ENCODE measurements around the gene ABHD4. TPM values are rescaled to one million over a fixed set of nuclear protein-coding genes. Genes with fewer than 3 reads are reported as not detected.

Gene ABHD4
- total RNA-seq, 1 experiment from 2014 or later, result 10.3 TPM

DNA sequence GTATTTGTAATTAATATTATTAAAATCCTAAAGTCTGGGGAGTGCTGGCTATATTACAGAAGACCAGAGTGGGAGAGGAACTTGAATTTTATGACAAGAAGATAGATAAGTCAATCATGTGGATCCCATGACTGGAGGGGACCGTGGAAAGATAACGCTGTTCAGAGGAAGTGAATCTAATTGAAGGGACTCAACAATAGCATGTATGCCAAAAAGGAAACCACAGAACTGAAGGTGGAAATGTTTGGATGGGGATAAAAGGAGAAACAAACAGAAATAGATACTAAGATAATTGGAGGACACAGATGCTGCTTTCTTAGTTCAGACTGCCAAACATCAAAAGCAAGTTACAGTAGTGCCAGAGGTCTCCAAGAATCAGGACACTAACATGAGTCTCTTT, 24.9 kb downstream of the ABHD4 start:
- Mint-ChIP-seq H3K27ac (ENCODE audit: low read depth, unreplicated experiment) (no peak overlapping the region), H3K4me1 (ENCODE audit: insufficient read depth, unreplicated experiment) (no peaks in the 10 kb centered on the region), H3K9me3 (ENCODE audit: unreplicated experiment) (no peaks in the 10 kb centered on the region), H3K4me3 (ENCODE audit: unreplicated experiment) (no peak overlapping the region), H3K36me3 (ENCODE audit: insufficient read depth, unreplicated experiment) (no peaks in the 10 kb centered on the region), H3K27me3 (ENCODE audit: insufficient read depth, unreplicated experiment) (no peaks in the 10 kb centered on the region)
- no TSS peak for BruUV-seq (replicated peaks)
- CTCF ChIA-PET, result no interaction called here
- POLR2A ChIA-PET, result no interaction called here
- TF ChIP-seq, protein P1, sequence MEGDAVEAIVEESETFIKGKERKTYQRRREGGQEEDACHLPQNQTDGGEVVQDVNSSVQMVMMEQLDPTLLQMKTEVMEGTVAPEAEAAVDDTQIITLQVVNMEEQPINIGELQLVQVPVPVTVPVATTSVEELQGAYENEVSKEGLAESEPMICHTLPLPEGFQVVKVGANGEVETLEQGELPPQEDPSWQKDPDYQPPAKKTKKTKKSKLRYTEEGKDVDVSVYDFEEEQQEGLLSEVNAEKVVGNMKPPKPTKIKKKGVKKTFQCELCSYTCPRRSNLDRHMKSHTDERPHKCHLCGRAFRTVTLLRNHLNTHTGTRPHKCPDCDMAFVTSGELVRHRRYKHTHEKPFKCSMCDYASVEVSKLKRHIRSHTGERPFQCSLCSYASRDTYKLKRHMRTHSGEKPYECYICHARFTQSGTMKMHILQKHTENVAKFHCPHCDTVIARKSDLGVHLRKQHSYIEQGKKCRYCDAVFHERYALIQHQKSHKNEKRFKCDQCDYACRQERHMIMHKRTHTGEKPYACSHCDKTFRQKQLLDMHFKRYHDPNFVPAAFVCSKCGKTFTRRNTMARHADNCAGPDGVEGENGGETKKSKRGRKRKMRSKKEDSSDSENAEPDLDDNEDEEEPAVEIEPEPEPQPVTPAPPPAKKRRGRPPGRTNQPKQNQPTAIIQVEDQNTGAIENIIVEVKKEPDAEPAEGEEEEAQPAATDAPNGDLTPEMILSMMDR (IDR thresholded peaks at IDR 0.05; ENCODE audit: unreplicated experiment), result no peak
- DNase-seq (ENCODE audit: unreplicated experiment), result no peak
- intact Hi-C loops (cut with micrococcal nuclease), result no loop called here

DNA sequence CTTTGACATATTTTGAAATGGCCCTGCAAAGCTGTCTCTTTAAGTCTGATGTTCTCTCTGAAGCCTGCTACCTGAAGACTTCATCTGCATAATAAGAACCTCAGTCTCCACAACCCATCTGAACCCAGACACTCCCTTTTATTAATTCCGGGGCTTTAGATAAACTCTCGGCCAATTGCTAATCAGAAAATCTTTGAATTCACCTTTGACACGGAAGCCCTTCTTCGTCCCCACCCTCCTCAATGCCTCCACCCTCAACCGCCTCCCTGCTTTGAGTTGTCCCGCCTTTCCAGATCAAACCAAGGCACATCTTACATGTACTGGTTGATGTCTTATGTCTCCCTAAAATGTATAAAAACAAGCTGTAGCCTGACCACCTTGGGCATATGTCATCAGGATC, 28.5 kb downstream of the ABHD4 start:
- POLR2A ChIA-PET, result no interaction called here
- Mint-ChIP-seq H3K4me3 (ENCODE audit: unreplicated experiment) (no peak overlapping the region), H3K36me3 (ENCODE audit: insufficient read depth, unreplicated experiment) (no peaks in the 10 kb centered on the region), H3K4me1 (ENCODE audit: insufficient read depth, unreplicated experiment) (no peaks in the 10 kb centered on the region), H3K27ac (ENCODE audit: low read depth, unreplicated experiment) (no peak overlapping the region), H3K9me3 (ENCODE audit: unreplicated experiment) (peaks cover 8% of the 10 kb centered on the region), H3K27me3 (ENCODE audit: insufficient read depth, unreplicated experiment) (peaks cover 19% of the 10 kb centered on the region)
- BruUV-seq (replicated peaks), result no TSS peak
- TF ChIP-seq, protein P1 (IDR thresholded peaks at IDR 0.05; ENCODE audit: unreplicated experiment), result no peak
- CTCF ChIA-PET, result interaction anchor here (0.6 kb wide), 1 partner anchor 201 kb away, joined by 3 read pairs; no protein-coding TSS in a partner anchor
- intact Hi-C loops (cut with micrococcal nuclease), result no loop called here
- DNase-seq (ENCODE audit: unreplicated experiment), result no peak

DNA sequence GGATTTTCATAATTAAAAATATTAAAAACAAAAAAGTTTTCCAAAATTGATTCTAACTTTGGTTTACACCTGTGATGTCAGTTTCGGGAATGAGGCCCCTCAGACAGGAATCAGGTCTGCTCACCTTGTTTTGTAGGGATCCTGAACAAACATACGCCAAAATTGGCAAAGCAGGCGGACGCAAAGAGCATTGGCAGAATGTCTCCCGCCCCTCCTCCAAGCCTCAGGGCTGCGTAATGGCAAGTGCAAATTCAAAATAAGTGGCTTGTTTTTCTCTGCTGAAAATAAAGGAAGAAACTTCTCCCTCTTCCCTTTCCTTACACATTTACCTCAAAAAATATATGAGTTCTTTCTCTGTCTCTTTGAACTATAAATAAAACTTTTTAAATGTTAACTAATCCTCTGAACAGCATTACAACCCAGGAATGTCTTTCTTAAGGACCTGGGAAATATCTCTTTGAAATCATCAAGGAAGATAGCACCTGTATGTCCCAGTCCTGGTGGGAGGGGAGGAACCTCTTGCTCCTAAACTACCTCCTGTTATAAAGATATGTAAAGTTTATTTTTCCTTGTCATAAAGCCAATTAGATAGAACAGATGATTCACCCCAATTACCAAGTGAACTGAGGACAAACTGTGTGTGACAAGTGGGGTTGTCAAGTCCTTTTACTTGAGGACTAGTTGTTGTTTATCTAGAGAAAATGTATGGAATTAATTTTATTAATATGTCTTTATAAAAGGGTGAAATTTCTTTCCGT, 29.6 kb downstream of the ABHD4 start:
- H3K4me3 Mint-ChIP-seq (ENCODE audit: unreplicated experiment), result no peak overlapping the region
- no peak overlapping the region for H3K27ac Mint-ChIP-seq (ENCODE audit: low read depth, unreplicated experiment)
- intact Hi-C loops (cut with micrococcal nuclease), result no loop called here
- ChIA-PET CTCF (interaction anchor here (0.6 kb wide), 1 partner anchor 427 kb away, joined by 3 read pairs; no protein-coding TSS in a partner anchor), POLR2A (no interaction called here)
- peaks cover 8% of the 10 kb centered on the region for H3K9me3 Mint-ChIP-seq (ENCODE audit: unreplicated experiment)
- no peaks in the 10 kb centered on the region for H3K4me1 Mint-ChIP-seq (ENCODE audit: insufficient read depth, unreplicated experiment)
- BruUV-seq (replicated peaks), result no TSS peak
- TF ChIP-seq, protein P1 (IDR thresholded peaks at IDR 0.05; ENCODE audit: unreplicated experiment), result no peak
- H3K36me3 Mint-ChIP-seq (ENCODE audit: insufficient read depth, unreplicated experiment), result no peaks in the 10 kb centered on the region
- H3K27me3 Mint-ChIP-seq (ENCODE audit: insufficient read depth, unreplicated experiment), result peaks cover 23% of the 10 kb centered on the region
- DNase-seq (ENCODE audit: unreplicated experiment), result no peak

DNA sequence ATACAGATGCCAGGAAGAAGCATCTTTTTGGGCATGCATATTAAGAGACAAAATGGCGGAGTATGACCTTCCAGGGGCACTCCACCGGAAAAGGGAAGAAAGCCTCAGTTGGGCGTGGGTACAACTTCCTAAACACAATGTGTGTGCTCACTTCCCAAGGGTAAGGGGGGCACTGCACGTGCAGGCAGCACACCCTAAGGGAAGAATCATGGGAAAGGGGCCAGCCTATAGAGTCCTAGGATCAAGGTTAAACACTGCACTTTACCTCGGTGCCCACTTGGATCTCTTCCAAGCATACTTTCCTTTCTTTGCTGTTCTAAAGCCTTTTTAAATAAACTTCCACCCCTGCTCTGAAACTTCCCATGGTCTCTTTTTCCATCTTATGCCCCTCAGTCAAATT, 31.3 kb downstream of the ABHD4 start:
- Mint-ChIP-seq H3K27ac (ENCODE audit: low read depth, unreplicated experiment) (no peak overlapping the region), H3K9me3 (ENCODE audit: unreplicated experiment) (peaks cover 8% of the 10 kb centered on the region), H3K36me3 (ENCODE audit: insufficient read depth, unreplicated experiment) (no peaks in the 10 kb centered on the region), H3K27me3 (ENCODE audit: insufficient read depth, unreplicated experiment) (peaks cover 40% of the 10 kb centered on the region), H3K4me3 (ENCODE audit: unreplicated experiment) (no peak overlapping the region), H3K4me1 (ENCODE audit: insufficient read depth, unreplicated experiment) (no peaks in the 10 kb centered on the region)
- no TSS peak for BruUV-seq (replicated peaks)
- no peak for DNase-seq (ENCODE audit: unreplicated experiment)
- TF ChIP-seq, protein P1 (IDR thresholded peaks at IDR 0.05; ENCODE audit: unreplicated experiment), result no peak
- intact Hi-C loops (cut with micrococcal nuclease), result no loop called here
- POLR2A ChIA-PET, result no interaction called here
- CTCF ChIA-PET, result interaction anchor here (1.2 to 1.4 kb wide), 2 partner anchors 32 to 73 kb away, joined by 3 read pairs; partner anchors contain the start of gene ABHD4
